DMS 273 treated with DMSO at 0.1 percent for 48 hours (cell line): ENCODE data around the gene KIF21A.

Experiments used
- DNase-seq: peaks from one replicate; lab custom pipeline; 2025; lab: John Stamatoyannopoulos, UW

Gene KIF21A

GRCh38 chr12:39386335-39386734, 56.6 kb downstream of the KIF21A start:
- DNase-seq = no peak

- no peak for DNase-seq
Observed at GRCh38 chr12:39383114-39383513, 59.8 kb downstream of the KIF21A start.

GRCh38 chr12:39380090-39380489, 62.8 kb downstream of the KIF21A start:
- no peak for DNase-seq

GRCh38 chr12:39378341-39378740, 64.6 kb downstream of the KIF21A start:
- DNase-seq = no peak

GRCh38 chr12:39375206-39375808, 67.6 kb downstream of the KIF21A start:
- DNase-seq = no peak

GRCh38 chr12:39372929-39373328, 70.0 kb downstream of the KIF21A start:
- DNase-seq = no peak

GRCh38 chr12:39372204-39372925, 70.6 kb downstream of the KIF21A start:
- DNase-seq = no peak

GRCh38 chr12:39369756-39370155, 73.2 kb downstream of the KIF21A start:
- no peak for DNase-seq

- DNase-seq = no peak
Observed at GRCh38 chr12:39368891-39369290, 74.0 kb downstream of the KIF21A start.

DNA sequence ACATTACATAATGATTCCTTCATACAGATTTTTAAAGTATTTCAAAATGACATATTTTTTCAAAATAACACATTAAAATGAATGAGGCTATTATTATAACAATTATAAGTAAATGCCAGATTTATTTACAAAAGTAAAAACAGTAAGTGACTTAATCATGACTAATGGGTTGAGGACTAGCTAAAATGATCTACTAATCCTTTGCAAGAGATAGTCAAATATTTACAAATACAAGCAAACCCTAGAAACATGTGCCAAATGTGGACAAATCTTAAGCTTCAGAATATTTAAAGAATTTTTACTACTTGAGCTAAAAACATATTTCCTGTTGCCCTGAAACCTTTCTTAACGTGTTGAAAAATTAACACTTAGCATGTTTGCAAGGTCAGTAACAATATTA, 74.8 kb downstream of the KIF21A start:
- no peak for DNase-seq

- no peak for DNase-seq
Observed at GRCh38 chr12:39367494-39367893, 75.4 kb downstream of the KIF21A start.

DNA sequence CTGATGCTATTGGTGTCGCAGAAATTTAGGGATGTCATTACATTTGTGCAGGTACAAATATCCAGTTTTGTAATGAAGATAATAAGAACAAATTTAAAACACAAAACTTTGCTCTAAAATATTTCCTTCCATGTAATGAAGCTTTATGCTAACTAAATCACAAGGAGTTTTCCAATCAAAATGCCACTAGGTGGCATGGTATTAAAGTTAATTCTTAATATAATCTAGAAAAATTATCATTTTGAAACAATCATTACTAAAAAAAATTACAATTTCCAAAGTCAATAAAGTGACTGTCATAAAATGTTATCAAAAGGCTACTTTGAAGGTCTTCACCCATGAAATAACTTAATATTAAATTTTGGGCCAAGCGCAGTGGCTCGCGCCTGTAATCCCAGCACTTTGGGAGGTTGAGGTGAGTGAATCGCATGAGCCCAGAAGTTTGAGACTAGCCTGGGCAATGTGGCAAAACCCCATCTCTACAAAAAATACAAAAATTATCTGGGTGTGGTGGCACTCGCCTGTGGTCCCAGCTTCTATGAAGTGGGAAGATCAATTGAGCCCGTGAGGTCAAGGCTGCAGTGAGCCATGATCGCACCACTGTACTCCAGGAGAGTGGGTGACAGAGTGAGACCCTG, 77.4 kb downstream of the KIF21A start:
- DNase-seq = no peak

- no peak for DNase-seq
Observed at GRCh38 chr12:39364196-39364595, 78.7 kb downstream of the KIF21A start.

GRCh38 chr12:39359645-39360044, 83.3 kb downstream of the KIF21A start:
- no peak for DNase-seq

DNA sequence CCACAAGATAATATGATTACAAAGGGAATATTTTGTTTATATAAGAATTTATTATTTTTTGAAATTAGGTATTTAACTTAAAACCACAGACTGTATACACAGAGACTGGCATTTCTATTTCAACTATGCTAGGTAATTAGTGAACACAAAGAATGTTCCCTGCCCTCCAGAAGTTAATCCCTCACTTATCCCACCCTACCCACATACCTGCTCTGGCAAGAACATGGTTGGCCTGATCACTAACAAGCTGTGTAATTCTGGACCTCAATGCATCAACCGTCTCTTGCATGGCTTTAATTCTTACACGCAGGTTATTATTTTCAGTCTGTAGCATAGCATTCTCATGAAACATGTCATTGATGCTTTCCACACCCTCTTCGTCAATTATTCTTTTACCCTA, 85.9 kb downstream of the KIF21A start:
- no peak for DNase-seq

- no peak for DNase-seq
Observed at GRCh38 chr12:39355841-39356240, 87.1 kb downstream of the KIF21A start.

GRCh38 chr12:39354955-39355354, 88.0 kb downstream of the KIF21A start:
- no peak for DNase-seq

GRCh38 chr12:39352471-39353017, 90.4 kb downstream of the KIF21A start:
- DNase-seq = no peak

- DNase-seq = no peak
Observed at GRCh38 chr12:39351153-39351552, 91.8 kb downstream of the KIF21A start.

GRCh38 chr12:39348941-39349626, 93.8 kb downstream of the KIF21A start:
- DNase-seq = no peak

DNA sequence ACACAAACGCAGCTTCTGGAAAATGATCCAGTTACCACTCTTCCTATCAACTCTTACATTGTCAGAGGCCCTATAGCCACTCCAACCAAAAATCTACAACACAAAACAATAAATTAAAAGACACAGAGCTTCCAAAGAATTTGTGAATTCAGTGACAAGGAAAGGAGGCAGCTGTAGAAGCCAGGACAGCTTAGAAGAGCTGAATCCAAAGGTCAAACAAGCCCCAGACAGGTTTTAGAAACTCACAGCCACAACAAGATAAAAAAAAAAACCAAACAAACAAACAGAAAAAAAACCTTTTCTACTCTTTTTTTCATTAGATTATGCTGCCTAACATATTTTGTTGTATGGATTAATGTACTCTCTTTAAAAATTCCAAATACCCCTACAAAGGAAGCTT, 94.4 kb downstream of the KIF21A start:
- no peak for DNase-seq

DNA sequence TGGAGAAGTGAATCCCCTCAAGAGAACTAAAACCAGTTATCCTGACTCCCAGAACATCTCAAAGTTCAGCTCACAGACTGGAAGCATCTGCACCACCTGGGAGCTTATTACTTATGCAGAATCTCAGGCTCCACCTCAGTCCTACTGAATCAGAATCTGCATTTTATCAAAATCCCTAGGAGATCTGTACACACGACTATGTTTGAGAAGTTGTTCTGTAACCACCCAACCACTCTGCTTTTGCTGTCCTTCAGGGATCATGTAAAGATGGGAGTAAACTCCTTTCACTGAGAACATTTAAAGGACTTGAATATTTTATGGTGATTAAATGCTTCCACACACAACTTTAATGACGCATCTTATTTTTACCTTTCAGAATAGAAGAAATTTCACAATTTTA, 98.0 kb downstream of the KIF21A start:
- no peak for DNase-seq

DNA sequence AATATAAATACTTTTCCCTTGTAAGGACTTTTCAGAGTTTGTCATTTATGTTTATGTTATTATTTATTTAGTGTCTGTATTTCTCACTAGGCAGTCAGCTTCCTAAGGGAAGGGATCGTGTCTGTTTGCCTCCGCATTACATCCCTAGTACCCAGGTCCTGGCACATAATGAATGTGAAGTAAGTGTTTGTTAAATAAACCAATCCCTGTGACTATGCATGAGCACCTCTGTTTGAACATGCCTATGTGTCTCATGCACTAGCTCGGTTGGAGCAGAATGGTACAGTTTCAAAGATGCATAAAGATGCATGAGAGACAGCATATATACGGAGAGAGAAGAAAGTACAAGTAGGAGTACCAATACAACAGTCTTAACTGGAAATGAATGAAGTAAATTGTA, 99.3 kb downstream of the KIF21A start:
- no peak for DNase-seq
